A673 (cell line): Measurements from ENCODE around the gene ASB9. TPM values are rescaled to one million over a fixed set of nuclear protein-coding genes. Genes with fewer than 3 reads are reported as not detected.

Experiments
- BruUV-seq: library from RNA; stranded (reverse); fragments of 400-500 nt; replicated peaks from 2 replicates; lab custom pipeline; 2021; lab: Mats Ljungman, UMichigan
- CTCF ChIA-PET: fragments of 300-600 bp; sonication (Branson Sonifier 250); formaldehyde crosslinking; loops from one replicate; lab custom pipeline; 2022; ENCODE audit warnings: antibody characterized with exemption; lab: Charles Lee
- POLR2A ChIA-PET: fragments of 300-600 bp; sonication (Branson Sonifier 250); formaldehyde crosslinking; loops from one replicate; lab custom pipeline; 2022; ENCODE audit warnings: antibody characterized with exemption; ENCODE audit not compliant: low non-redundant PET; lab: Charles Lee
- DNase-seq: peaks from one replicate; pipeline ENCODE4 v3.0.0-alpha.2; 2015; ENCODE audit warnings: low spot score
- H3K27ac ChIP-seq: fragments of 200-600 bp; sonication (generic); 2 replicates; pipeline ENCODE4 v1.5.1; 2016; ENCODE audit warnings: mixed run types, low read depth, mild to moderate bottlenecking, mixed read lengths, antibody characterized with exemption, low read length; ENCODE audit not compliant: poor library complexity, severe bottlenecking
- H3K27me3 ChIP-seq: fragments of 200-600 bp; sonication (generic); replicated peaks from 2 replicates; pipeline ENCODE4 v1.6.1; 2017; ENCODE audit warnings: mixed run types, low read depth, mild to moderate bottlenecking, mixed read lengths, antibody characterized with exemption, low read length; ENCODE audit not compliant: insufficient read depth, poor library complexity
- H3K36me3 ChIP-seq: fragments of 200-600 bp; sonication (generic); 2 replicates; pipeline ENCODE4 v1.6.1; 2016; ENCODE audit warnings: mixed run types, mild to moderate bottlenecking, mixed read lengths, antibody characterized with exemption, low read length; ENCODE audit not compliant: insufficient read depth, poor library complexity, severe bottlenecking
- H3K4me1 ChIP-seq: fragments of 200-600 bp; sonication (generic); 2 replicates; pipeline ENCODE4 v1.6.1; 2017; ENCODE audit warnings: mixed run types, mild to moderate bottlenecking, mixed read lengths, antibody characterized with exemption, low read length; ENCODE audit not compliant: insufficient read depth, poor library complexity, severe bottlenecking
- H3K4me3 ChIP-seq: fragments of 200-600 bp; sonication (generic); 2 replicates; pipeline ENCODE4 v1.5.1; 2016; ENCODE audit warnings: low read depth, mixed run types, mild to moderate bottlenecking, mixed read lengths, low read length; ENCODE audit not compliant: poor library complexity, severe bottlenecking
- H3K9me3 ChIP-seq: fragments of 200-600 bp; sonication (generic); 2 replicates; pipeline ENCODE4 v1.6.1; 2016; ENCODE audit warnings: mixed run types, low read depth, mild to moderate bottlenecking, mixed read lengths, antibody characterized with exemption, low read length; ENCODE audit not compliant: poor library complexity, severe bottlenecking
- EZH2 ChIP-seq: fragments of 200-600 bp; sonication (generic); IDR thresholded peaks from 2 replicates; pipeline ENCODE4 v1.6.1; 2017; ENCODE audit warnings: borderline replicate concordance, low read depth, mild to moderate bottlenecking, mixed read lengths, antibody characterized with exemption, low read length; ENCODE audit not compliant: poor library complexity, severe bottlenecking
- intact Hi-C: fragments of 100-400 bp; cut with micrococcal nuclease; formaldehyde crosslinking; loops from one replicate; pipeline ENCODE4 v1.10.0; 2022; ENCODE audit not compliant: unreplicated experiment
- total RNA-seq: library from RNA; stranded (reverse); gene quantifications from 2 replicates; pipeline ENCODE4 v1.2.3, GENCODE V29; 2021
- TF ChIP-seq, protein P1 (sequence below): fragments of 300-800, 200-600 bp; sonication (generic); conservative IDR thresholded peaks from 2 replicates; pipeline ENCODE4 v1.5.1; 2017; ENCODE audit warnings: low read depth, mild to moderate bottlenecking, antibody characterized with exemption, low read length, moderate library complexity, mixed read lengths

ASB9 gene
- total RNA-seq, 1 experiment from 2014 or later, result not detected

DNA sequence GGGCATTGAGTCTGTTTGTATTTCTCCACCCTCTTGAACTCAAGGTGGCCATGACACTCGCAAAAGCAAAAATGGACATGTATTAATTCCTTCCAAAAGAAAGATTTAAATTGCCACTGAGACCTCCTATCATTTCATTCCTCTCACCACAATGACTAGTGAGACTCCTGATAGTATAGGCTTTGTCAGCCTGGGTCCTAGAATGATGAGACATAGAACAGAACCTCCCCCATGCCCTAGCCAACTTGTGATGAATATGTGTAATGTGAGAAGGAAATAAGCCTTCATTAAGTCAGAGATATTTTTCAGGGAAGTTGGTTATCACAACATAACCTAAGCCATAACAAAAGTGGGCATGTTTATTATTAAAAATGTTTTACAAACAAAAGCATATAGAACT is 62.5 kb downstream of the ASB9 start:
- intact Hi-C loops, result no loop called here
- H3K4me1 ChIP-seq, result no peaks in the 10 kb centered on the region
- TF ChIP-seq EZH2, result no peak
- TF ChIP-seq, protein P1, sequence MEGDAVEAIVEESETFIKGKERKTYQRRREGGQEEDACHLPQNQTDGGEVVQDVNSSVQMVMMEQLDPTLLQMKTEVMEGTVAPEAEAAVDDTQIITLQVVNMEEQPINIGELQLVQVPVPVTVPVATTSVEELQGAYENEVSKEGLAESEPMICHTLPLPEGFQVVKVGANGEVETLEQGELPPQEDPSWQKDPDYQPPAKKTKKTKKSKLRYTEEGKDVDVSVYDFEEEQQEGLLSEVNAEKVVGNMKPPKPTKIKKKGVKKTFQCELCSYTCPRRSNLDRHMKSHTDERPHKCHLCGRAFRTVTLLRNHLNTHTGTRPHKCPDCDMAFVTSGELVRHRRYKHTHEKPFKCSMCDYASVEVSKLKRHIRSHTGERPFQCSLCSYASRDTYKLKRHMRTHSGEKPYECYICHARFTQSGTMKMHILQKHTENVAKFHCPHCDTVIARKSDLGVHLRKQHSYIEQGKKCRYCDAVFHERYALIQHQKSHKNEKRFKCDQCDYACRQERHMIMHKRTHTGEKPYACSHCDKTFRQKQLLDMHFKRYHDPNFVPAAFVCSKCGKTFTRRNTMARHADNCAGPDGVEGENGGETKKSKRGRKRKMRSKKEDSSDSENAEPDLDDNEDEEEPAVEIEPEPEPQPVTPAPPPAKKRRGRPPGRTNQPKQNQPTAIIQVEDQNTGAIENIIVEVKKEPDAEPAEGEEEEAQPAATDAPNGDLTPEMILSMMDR, result no peak
- H3K27ac ChIP-seq, result no peak overlapping the region
- no peaks in the 10 kb centered on the region for H3K9me3 ChIP-seq
- ChIA-PET POLR2A (no interaction called here), CTCF (no interaction called here)
- no peak for DNase-seq
- no peak overlapping the region for H3K4me3 ChIP-seq
- H3K27me3 ChIP-seq, result no peaks in the 10 kb centered on the region
- H3K36me3 ChIP-seq, result no peaks in the 10 kb centered on the region
- no TSS peak for BruUV-seq

DNA sequence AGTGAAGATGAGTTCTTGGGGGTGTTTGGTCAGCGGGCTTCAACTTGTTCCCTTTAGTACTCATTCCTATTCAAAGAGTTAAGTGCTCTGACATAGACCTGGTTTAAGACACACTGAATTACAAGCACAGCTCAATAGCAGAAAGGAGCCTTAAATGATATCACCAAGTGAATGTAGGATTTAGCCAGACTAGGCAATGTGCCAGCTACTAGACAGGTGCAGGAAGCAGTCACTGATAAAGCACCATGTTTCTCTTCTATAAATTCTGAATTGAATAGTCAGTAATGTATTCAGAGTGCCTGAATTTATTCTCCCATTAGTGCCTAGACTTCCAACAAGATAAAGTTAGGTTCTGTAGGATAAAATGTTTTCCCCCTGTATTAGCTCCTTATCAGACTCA is 63.6 kb downstream of the ASB9 start:
- no peak for DNase-seq
- Histone ChIP-seq H3K9me3 (no peaks in the 10 kb centered on the region), H3K27ac (no peak overlapping the region), H3K4me3 (no peak overlapping the region), H3K36me3 (no peaks in the 10 kb centered on the region), H3K27me3 (no peaks in the 10 kb centered on the region), H3K4me1 (no peaks in the 10 kb centered on the region)
- intact Hi-C loops, result no loop called here
- CTCF ChIA-PET, result no interaction called here
- POLR2A ChIA-PET, result no interaction called here
- TF ChIP-seq, protein P1, result no peak
- TF ChIP-seq EZH2, result no peak
- no TSS peak for BruUV-seq

DNA sequence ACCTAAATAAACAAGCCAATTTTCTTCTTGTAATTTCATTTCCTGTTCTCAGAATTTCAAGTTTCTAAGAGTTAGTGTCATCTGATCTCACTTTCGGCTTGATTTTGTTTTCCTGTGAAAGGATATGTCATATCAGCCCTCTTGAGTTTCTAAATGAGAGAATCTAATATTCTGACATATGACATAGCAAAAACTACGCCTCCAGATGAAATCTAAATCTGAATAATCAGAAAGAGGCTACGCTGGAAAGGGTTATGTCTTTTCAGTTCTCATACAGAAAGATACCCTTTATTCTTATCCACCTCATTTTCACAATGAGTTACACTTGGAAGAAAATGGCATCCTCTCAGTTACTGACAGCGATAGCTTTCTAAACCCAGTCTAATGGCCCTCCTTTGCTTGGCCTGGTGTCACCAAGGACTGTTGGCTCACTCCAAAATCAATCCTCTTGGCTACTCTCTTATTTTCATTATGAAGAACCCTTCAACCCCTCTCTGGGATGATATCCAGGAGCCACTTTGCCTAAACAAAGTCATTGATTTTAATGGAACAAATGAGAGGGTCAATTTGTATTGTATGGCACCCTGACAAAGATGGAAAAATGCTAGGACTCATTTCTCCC is 65.6 kb downstream of the ASB9 start:
- no peaks in the 10 kb centered on the region for H3K4me1 ChIP-seq
- H3K27me3 ChIP-seq, result no peaks in the 10 kb centered on the region
- H3K9me3 ChIP-seq, result no peaks in the 10 kb centered on the region
- CTCF ChIA-PET, result no interaction called here
- no peaks in the 10 kb centered on the region for H3K36me3 ChIP-seq
- H3K4me3 ChIP-seq, result no peak overlapping the region
- intact Hi-C loops, result no loop called here
- POLR2A ChIA-PET, result no interaction called here
- DNase-seq, result no peak
- no TSS peak for BruUV-seq
- no peak overlapping the region for H3K27ac ChIP-seq
- TF ChIP-seq EZH2, result no peak
- TF ChIP-seq, protein P1, result no peak
